Kidney glomerular epithelial cell (primary cell): ENCODE results near the gene SUSD3.
A peak's percentile ranks its signal among the peaks of the same experiment; 100 is the strongest.
"Not testable (repeated sequence)": the region's sequence is repeated elsewhere in the genome, so short reads cannot be mapped to it uniquely, and the experiment has no call there.

Experiments used
- DNase-seq: peaks from one replicate; lab custom pipeline; 2025; lab: John Stamatoyannopoulos, UW

The SUSD3 gene

GRCh38 chr9:93092251-93092991 lies 33.9 kb downstream of the SUSD3 start:
- DNase-seq: no peak

GRCh38 chr9:93093127-93093876 lies 34.8 kb downstream of the SUSD3 start:
- DNase-seq: no peak

GRCh38 chr9:93093877-93094657 lies 35.6 kb downstream of the SUSD3 start:
- no peak for DNase-seq

- no peak for DNase-seq
These were observed 36.2 kb downstream of the SUSD3 start for GRCh38 chr9:93094658-93095204.

GRCh38 chr9:93095205-93096130 lies 37.0 kb downstream of the SUSD3 start:
- peak; percentile 98 for DNase-seq

GRCh38 chr9:93096131-93096802 lies 37.8 kb downstream of the SUSD3 start, which contains the start of gene CARD19:
TSS of gene CARD19 (plus strand) at chr9:93096217. CDS start at chr9:93096346, 129 bp downstream.
- no peak for DNase-seq

- DNase-seq: no peak
These were observed 38.4 kb downstream of the SUSD3 start for GRCh38 chr9:93096811-93097382.

- DNase-seq: no peak
These were observed 39.2 kb downstream of the SUSD3 start for GRCh38 chr9:93097511-93098201.

- DNase-seq: peak; percentile 73
These were observed 39.9 kb downstream of the SUSD3 start for GRCh38 chr9:93098236-93098946.

GRCh38 chr9:93099551-93100275 lies 41.2 kb downstream of the SUSD3 start:
- DNase-seq: no peak

GRCh38 chr9:93100276-93100636 lies 41.8 kb downstream of the SUSD3 start:
- DNase-seq: no peak

- DNase-seq: not testable (repeated sequence)
These were observed 42.6 kb downstream of the SUSD3 start for GRCh38 chr9:93101086-93101485.

GRCh38 chr9:93105620-93106019 lies 47.1 kb downstream of the SUSD3 start:
- DNase-seq: no peak

GRCh38 chr9:93107151-93107824 lies 48.8 kb downstream of the SUSD3 start:
- no peak for DNase-seq

- DNase-seq: no peak
These were observed 49.3 kb downstream of the SUSD3 start for GRCh38 chr9:93107825-93108161.

- DNase-seq: no peak
These were observed 50.0 kb downstream of the SUSD3 start for GRCh38 chr9:93108291-93109041.

- no peak for DNase-seq
These were observed 51.9 kb downstream of the SUSD3 start for GRCh38 chr9:93110311-93110855.
